Activated T-cell treated with anti-CD3 and anti-CD28 coated beads for 1 hour (primary cell): Measurements from ENCODE around the gene AHRR.
"Not testable (repeated sequence)": the region's sequence is repeated elsewhere in the genome, so short reads cannot be mapped to it uniquely, and the experiment has no call there.

Source experiments
- DNase-seq: peaks from one replicate; pipeline ENCODE4 v3.0.0-alpha.2; 2020; ENCODE audit warnings: low read depth

AHRR gene

DNA sequence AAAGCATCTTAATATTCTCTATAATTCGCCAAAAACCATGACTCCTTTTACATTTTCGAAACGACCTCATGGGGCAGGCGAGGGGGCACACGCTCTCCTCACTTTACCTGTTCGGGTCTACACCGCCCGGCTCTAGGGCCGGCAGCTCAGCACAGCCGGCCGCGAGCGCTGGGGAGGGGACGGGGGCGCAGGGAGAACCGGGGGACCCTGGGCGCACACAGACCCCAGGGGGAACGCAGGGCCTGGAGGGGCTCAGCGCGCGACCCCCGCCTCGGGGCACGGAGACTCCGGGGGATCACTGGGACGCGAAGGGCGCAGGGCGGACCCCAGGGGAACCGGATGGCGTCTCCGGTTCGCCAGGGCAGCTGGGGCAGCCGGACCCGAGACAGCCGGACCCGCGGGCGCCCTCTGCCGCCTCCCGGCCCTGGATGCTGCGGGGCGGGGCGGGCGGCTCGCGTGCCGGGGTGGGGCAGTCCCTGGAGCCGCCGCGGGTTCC, at the start of gene AHRR:
Gene AHRR, plus strand, starts transcription at position 485 of the 496 bp plus-strand sequence. CDS start 22,189 bp downstream, outside the sequence.
- DNase-seq, result no peak

DNA sequence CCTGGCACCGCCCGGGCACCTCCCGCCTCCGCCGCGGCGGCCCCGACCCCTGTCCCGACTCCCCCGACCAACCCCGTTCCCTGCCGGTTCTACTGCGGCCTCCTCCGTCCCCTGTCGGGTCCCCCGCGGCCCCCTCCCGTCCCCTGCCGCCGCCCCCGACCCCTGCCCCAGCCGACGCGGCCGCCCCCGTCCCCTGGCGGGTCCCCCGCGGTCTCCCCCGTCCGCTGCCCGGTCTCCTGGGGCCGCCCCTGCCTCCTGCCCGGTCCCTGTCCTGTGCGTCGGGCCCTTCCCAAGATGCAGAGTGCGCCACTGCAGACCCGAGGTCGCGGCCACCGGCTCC, 49.7 kb upstream of the AHRR start:
- not testable (repeated sequence) for DNase-seq

DNA sequence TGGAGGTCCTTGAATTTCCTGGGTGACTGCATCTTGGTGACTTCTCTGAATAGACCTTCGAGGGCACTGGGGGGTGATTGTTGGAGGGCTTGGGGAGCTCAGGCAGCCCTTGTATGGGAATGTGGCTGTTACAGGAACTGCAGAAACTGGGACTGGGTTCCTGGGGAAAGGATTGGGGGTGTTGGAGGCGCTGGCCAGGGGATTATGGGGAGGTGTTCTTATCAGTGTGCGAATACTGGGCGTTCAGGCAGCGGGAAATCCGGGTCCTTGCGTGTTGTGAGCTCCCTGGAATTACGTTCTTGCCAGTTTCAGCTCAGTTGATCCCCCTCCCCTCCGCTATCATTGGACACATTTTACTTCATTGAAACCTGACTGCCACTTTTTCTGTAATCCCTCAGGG, 48.4 kb upstream of the AHRR start:
- DNase-seq, result not testable (repeated sequence)

DNA sequence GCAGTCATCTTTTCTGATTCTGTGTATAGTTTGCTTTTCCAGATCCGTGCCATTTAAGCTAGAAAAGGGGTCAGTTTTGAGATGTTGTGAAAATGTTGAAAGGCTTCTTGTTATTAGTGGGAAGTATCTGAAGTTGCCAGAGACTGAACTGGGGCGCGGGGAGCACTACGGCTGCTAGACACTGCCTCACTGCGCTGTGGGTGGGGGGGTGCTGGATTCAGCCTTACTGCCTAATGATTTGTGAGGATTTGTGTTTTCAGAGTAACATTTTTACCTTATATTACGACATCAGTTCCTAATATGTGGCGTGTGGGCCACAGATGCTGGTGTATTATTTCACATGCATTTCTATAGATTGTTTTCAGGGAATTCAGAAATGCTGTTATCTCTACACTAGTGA, 48.0 kb upstream of the AHRR start:
- not testable (repeated sequence) for DNase-seq

DNA sequence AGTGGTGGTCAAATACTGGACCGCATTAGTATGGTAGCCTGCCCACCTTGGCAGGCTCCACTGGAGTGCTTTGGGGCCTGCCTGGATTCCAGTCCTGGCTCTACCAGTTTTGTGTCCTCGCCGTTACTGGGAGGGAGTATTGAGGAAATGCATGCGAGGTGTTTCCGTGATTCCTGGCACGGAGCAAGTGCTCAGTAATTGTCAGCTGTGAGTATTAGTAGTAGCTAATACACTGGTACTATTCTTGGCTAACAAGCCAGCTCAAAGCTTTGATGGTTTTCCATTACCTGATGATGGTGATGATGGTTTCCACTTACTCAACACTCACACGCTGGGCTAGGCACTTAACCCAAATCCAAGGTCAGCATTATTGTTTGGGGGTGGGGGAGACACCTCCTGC, 47.2 kb upstream of the AHRR start:
- DNase-seq, result not testable (repeated sequence)

DNA sequence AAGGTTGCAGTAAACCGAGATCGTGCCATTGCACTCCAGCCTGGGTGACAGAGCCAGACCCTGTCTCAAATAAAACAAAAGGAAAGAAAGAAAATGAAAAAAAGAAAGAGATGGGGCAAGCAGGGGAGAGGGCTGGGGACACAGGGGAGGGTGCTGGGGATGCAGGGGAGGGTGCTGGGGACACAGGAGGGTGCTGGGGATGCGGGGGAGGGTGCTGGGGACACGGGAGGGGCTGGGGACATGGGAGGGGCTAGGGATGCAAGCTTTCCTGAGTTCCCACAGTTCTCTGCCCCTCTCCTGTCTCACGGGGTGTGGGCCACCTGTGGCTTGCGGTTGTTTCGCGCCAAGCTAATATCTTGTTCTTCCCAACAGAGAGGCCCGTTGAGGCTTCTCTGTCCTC, 42.9 kb upstream of the AHRR start:
- DNase-seq, result no peak

DNA sequence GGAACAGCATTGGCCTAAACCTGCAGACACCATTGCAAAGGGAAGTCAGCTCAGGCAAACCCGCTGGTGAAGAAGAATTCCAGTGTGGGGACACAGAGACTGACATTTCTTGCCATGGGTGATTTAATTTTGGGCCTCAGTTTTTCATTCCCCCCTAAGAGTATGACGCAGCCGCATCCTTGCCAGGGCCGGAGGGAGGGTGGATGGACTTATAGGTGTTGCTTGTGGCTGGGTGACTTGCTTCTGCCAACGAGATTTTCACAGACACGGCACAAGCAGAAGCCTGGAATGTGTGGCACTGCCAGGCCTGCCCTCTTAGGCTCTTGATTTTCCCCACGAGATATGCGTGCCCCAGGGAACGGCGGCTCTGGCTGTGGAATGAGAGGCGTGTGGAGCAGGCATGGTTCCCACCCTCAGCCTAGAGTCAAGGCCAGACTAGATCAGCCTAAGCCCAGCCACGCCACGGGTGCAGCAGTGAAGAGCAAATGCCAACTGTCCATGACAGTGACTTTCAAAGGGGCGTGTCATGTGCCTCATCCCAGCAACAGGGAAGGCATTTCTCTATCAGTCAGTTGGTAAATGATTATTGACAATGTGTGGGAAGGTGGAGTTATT, 42.4 kb upstream of the AHRR start:
- not testable (repeated sequence) for DNase-seq

DNA sequence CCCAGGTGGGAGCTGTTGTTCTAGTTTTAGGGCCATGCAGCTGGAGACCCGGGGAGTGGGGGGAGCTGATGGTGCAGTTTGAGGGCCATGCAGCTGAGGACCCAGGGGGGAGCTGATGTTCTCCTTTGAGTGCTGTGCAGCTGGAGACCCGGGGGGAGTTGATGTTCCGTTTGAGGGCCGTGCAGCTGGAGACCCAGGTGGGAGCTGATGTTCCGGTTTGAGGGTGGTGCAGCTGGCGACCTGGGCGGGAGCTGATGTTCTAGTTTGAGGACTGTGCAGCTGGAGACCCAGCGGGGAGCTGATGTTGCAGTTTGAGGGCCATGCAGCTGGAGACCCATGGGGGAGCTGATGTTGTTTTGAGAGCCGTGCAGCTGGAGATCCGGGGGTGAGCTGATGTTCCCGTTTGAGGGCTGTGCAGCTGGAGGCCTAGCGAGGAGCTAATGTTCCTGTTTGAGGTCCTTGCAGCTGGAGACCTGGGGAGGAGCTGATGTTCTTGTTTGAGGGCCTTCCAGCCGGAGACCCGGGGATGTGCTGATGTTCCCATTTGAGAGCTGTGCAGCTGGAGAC, 35.4 kb upstream of the AHRR start:
- no peak for DNase-seq

DNA sequence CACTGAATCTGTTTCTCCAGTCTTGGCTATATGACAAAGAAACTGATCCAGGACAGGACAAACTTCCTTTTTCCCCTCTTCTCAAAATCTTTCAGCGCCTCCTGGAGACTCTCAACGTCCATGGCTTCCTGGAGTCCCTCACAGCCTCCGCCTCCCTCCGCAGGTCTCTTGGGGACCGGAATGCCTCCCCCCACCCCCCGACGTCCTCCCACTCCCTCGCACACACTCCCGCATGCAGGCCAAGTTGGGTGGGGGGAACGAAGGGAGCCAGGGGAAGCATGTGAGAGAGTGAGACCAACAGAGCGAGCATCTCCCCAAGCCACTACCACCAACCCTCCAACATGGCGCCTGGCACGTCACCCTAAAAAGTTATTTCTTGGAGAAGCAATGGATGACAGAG, 31.3 kb upstream of the AHRR start:
- DNase-seq, result not testable (repeated sequence)

DNA sequence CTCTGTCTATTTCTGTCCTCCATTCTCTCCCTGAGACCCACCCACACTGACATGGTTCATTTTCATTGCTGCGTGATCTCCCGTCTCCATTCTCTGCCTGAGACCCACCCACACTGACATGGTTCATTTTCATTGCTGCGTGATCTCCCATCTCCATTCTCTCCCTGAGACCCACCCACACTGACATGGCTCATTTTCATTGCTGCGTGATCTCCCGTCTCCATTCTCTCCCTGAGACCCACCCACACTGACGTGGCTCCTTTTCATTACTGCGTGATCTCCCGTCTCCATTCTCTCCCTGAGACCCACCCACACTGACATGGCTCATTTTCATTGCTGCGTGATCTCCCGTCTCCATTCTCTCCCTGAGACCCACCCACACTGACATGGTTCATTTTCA, 30.2 kb upstream of the AHRR start:
- not testable (repeated sequence) for DNase-seq

DNA sequence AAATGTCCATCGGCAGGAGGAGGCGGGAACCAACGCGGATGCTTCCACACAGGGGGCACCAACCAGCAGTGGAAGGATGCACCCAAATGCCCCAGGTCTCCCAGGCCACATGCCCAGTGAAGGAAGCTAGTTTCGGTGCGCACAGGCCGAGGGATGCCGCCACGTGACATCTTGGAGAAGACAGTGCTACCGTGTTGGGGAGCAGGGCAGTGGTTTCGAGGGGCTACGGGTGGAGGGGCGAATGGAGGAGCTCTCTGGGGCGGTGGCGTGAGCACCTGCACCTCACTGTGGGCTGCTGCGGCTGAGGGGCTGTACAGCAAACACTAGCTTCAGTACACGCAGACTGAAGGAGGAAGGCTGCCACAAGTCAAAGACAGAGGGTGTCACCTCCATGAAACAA, 26.7 kb upstream of the AHRR start:
- not testable (repeated sequence) for DNase-seq

DNA sequence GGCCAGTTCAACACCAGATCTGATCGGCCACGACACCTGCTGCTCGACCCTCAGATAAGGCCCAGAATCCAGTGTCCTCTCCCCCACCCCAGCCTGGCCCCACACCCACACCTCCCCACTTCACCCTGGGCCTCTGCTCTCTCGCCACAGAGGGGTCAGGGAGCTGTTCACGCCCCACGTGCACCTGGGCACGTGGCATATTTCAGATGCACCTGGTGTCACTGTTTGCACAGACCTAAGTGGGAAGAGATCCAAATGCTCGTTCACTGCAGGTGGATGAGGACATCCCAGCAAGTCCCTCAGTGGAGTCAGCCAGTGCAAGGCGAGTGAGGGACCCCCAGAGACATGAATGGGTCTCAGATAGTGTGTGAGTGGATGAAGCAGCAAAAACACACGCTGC, 25.3 kb upstream of the AHRR start:
- not testable (repeated sequence) for DNase-seq

DNA sequence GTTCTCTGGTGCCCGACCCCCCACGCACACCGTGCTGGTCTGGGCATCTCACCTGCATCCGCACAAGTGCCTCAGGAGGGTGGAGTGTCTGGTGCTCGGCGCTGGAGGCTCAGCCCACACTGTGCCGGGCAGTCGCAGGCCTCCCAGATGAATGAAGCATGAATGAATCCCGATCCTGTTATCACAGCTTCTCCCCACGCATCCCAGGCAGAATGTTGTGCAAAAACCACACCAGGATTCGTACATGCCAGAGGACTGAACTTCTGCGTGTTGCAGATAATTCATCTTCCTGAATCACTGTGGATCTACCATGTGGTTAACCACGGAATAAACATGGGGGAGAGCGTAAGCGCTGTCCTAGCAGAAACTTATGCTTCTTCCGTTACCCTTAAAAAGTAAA, 24.6 kb upstream of the AHRR start:
- not testable (repeated sequence) for DNase-seq

DNA sequence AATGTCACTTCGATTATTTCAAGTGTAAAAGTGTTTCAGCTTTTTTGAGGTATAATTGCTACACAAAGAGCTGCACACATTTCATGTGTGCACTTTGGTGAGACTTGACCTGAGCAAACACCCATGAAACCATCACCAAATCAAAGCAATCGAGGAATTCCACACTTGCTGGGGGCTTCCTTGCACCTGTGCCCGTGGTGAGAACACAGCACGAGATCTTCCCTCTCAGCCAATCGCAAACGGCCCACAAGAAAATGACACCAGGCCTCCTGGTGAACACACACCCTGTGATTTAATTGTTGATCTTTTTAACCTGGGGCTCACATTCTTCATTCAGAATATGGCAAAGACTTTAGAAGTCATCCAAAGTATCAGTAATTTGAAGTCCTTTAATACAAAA, 24.1 kb upstream of the AHRR start:
- DNase-seq, result not testable (repeated sequence)

DNA sequence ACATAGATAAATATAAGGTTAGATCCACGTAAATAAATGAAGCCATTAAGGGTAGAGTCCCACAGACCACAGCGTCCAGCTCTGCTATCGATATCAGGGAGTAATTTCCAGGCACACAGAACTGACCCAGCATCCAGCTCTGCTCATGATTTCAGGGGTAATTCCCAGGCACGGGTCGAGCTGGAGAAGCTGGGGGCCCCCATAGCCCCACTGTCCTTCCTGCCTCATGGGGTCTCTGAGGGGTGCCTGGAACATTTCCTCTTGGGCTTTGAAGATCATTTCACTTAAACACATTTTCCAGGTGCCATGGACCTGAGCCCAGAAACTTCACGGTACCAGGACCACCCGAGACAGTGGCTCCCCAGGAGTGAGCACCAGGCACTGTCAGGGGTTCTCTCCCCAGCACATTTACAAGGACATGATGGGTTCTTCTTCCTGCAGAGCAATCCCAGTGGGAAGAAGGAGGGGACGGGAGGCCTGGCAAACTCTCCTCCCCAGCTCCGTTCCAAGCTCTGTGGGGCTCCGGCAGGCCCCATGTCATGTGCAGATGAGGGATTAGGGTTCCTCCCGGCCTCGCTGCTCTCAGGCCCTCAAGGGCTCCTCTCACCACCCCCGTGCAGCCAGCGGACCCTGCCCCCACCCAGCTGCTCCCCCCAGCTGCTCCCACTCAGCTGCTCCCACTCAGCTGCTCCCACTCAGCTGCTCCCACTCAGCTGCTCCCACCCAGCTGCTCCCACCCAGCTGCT, 23.4 kb upstream of the AHRR start:
- DNase-seq, result not testable (repeated sequence)

DNA sequence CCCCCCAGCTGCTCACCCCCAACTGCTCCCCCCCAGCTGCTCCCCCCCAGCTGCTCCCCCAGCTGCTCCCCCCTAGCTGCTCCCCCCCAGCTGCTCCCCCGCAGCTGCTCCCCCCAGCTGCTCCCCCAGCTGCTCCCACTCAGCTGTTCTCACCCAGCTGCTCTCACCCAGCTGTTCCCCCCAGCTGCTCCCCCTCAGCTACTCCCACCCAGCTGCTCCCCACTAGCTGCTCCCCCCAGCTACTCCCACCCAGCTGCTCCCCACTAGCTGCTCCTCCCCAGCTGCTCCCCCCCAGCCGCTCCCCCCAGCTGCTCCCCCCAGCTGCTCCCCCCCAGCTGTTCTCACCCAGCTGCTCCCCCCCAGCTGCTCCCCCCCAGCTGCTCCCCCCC, 22.8 kb upstream of the AHRR start:
- no peak for DNase-seq

DNA sequence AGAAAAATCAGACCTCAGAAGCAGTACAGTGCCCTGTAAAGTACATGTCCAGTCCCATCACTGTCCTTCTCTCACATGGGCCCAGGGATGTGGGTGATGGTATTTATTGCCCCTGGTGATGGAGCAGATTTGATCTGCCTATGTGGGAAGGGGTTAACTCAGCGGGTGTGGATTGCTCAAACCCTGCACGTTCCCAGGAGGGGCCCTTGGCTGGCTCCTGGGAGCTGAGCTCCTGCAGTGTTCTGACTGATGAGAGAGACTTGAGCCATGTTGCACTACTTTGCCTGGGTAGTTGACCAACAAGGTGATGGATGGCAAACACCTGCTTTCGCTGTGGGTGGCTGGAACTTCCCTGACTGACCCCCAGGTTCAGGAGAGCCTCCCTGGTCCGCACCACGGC, 21.6 kb upstream of the AHRR start:
- DNase-seq, result not testable (repeated sequence)

DNA sequence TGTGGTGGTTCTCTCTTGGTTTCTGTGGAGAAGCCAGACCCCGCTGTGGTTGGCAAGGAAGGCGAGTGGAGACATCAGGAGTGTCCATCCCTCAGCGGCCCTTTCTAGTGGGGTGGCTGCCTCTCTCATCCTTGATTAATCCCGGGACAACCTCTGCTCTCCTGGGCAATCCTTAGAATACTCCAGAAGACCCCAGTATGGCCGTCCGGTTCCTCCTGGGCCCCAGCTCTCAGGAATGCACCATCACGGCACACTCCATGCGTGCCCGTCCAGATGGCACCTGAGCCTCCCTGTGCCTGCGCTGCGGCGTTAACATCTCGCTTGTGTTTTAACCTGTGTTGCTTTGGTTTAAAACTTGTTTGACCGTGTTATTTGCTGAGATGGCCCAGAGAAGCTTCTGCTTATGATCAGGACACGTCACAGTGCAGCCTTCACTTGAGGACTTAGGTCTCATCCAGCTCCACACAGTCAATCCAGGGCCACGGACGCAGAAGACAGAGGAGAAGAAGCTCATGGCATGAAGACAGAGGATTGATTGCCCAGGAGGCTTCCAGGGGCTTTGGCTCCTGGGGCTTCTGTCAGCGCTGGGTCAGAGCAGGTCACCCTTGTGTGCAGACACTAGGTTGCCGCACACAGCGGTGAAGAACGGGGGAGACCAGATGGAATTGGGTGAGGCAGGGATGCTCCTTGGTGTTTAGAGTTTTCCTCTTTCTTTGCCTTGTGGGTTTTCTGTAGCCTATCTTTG, 20.7 kb upstream of the AHRR start:
- DNase-seq, result not testable (repeated sequence)

DNA sequence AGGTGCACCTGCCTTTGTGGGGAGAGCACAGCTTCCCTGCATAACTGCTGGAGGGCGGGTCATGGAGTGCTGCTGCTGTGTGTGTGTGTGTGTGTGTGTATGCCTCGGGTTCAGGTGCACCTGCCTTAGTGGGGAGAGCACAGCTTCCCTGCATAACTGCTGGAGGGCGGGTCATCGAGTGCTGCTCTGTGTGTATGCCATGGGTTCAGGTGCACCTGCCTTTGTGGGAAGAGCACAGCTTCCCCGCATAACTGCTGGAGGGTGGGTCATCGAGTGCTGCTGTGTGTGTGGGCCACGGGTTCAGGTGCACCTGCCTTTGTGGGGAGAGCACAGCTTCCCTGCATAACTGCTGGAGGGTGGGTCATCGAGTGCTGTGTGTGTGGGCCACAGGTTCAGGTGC, 19.1 kb upstream of the AHRR start:
- not testable (repeated sequence) for DNase-seq

DNA sequence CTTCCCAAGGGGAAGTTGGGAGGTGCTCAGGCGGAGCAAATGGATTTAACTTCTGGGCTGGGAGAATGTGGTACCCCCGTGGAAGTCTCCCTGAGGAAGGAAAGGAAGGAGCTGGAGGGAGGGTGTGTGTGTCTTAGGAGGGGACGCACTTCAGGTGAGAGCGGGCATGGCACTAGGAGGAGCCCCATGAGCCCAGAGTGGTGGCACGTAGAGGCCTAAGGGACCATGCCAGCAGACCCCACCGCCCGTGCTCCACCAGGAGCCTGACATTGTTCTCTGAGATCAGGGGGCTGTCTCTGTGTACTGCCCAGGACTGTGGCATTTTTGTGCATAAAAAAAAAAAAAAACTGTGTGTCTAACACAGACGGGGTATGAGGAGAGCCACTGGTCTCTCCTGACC, 18.5 kb upstream of the AHRR start:
- DNase-seq, result no peak

DNA sequence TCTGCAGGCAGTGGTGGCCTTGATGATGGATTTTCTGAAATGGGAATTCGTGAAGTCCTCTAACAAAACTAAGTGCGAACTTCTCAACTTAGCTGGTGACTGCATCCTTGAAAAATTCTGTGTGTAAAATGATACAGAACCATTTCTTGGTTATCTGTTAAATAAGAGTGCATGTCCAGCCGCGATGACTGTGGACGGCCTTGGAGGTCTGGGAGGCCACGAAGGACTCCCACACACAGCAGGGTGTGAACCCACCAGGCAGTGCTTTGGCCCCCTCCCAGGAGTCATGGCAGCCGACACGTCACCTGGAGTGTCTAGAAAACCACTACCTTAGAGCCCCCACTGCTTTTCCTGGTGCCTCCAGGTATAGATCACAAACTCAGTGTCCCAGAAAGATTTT, 17.8 kb upstream of the AHRR start:
- DNase-seq, result not testable (repeated sequence)

DNA sequence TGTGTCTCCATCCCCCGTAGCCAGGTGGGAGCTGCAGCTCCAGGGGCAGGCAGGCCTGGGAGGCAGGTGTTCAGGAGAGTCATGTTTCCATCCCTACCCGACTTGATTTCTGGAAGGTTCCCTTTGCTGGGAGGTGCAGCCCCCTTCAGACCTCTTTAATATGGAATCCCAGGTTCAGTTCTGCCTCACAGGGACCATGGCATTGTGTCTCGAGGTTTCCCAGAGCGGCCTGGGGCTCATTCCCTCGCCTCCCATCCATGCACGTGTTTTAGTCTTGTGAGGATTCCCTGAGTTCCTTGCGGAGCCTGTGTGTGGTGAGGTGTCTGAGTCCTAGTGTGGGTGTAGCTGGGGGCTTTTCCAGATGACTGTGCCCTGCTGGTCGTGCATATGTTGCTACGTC, 16.5 kb upstream of the AHRR start:
- DNase-seq, result no peak

DNA sequence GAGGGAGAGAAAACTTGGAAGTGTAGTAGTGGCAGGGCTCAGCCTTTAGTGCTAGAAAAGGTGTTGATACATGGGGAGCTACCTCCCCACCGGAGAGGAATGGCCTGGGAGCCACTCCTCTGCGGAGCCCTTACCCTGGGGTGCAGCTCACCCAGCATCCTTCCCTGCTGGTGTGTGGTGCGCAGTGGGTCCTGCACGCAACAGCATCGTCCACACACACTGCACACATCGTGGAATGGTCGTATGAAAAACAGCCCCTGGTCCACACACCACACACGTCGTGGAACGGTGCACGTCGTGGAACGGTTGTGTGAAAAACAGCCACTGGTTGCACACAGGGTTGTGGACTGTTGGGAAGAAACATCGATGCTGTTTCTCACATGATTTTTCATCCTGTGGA, 16.1 kb upstream of the AHRR start:
- DNase-seq, result no peak
